Mesendoderm (in vitro differentiated cells): Measurements from ENCODE around the gene CPT2.
"Not testable (repeated sequence)": the region's sequence is repeated elsewhere in the genome, so short reads cannot be mapped to it uniquely, and the experiment has no call there.

ENCODE experiments used
- DNase-seq: peaks from one replicate; pipeline ENCODE4 v3.0.0; 2013
- H2AK5ac ChIP-seq: 2 replicates; pipeline ENCODE4 v1.6.1; 2013; ENCODE audit warnings: low read length, inconsistent platforms
- H2BK120ac ChIP-seq: 2 replicates; pipeline ENCODE4 v1.6.1; 2013; ENCODE audit warnings: low read depth, mild to moderate bottlenecking, low read length, moderate library complexity, mixed read lengths
- H2BK15ac ChIP-seq: replicated peaks from 2 replicates; pipeline ENCODE4 v1.6.1; 2013; ENCODE audit warnings: low read depth, mild to moderate bottlenecking, moderate library complexity
- H2BK5ac ChIP-seq: 2 replicates; pipeline ENCODE4 v1.6.1; 2013; ENCODE audit warnings: low read length, inconsistent platforms
- H3K18ac ChIP-seq: 2 replicates; pipeline ENCODE4 v1.6.1; 2013; ENCODE audit warnings: mild to moderate bottlenecking, low read length, mixed read lengths
- H3K23ac ChIP-seq: one replicate; pipeline ENCODE4 v1.6.1; 2013; ENCODE audit warnings: low read length
- H3K27ac ChIP-seq: 2 replicates; pipeline ENCODE4 v1.5.1; 2013; ENCODE audit warnings: low read depth, mild to moderate bottlenecking, inconsistent platforms, low read length, moderate library complexity
- H3K27me3 ChIP-seq: 2 replicates; pipeline ENCODE4 v1.6.1; 2013; ENCODE audit warnings: low read length, control low read depth, mild to moderate bottlenecking, inconsistent platforms; ENCODE audit not compliant: insufficient read depth, poor library complexity
- H3K36me3 ChIP-seq: 2 replicates; pipeline ENCODE4 v1.6.1; 2013; ENCODE audit warnings: low read length, inconsistent platforms; ENCODE audit not compliant: control insufficient read depth, insufficient read depth
- H3K4ac ChIP-seq: one replicate; pipeline ENCODE4 v1.6.1; 2013; ENCODE audit warnings: low read depth, mild to moderate bottlenecking, low read length, moderate library complexity
- H3K4me1 ChIP-seq: 2 replicates; pipeline ENCODE4 v1.6.1; 2013; ENCODE audit warnings: low read depth, low read length, inconsistent platforms; ENCODE audit not compliant: control insufficient read depth
- H3K4me2 ChIP-seq: 2 replicates; pipeline ENCODE4 v1.6.1; 2013; ENCODE audit warnings: low read length
- H3K4me3 ChIP-seq: 2 replicates; pipeline ENCODE4 v1.5.1; 2013; ENCODE audit warnings: mild to moderate bottlenecking, low read length
- H3K56ac ChIP-seq: one replicate; pipeline ENCODE4 v1.6.1; 2013; ENCODE audit warnings: low read length
- H3K79me1 ChIP-seq: 2 replicates; pipeline ENCODE4 v1.6.1; 2013; ENCODE audit warnings: low read length, inconsistent platforms
- H3K79me2 ChIP-seq: 2 replicates; pipeline ENCODE4 v1.6.1; 2013; ENCODE audit warnings: mild to moderate bottlenecking, low read length; ENCODE audit not compliant: control insufficient read depth, insufficient read depth
- H3K9ac ChIP-seq: 2 replicates; pipeline ENCODE4 v1.6.1; 2013; ENCODE audit warnings: low read length, inconsistent platforms
- H4K5ac ChIP-seq: one replicate; pipeline ENCODE4 v1.6.1; 2013; ENCODE audit warnings: low read length
- H4K8ac ChIP-seq: one replicate; pipeline ENCODE4 v1.6.1; 2013; ENCODE audit warnings: low read depth, mild to moderate bottlenecking, control low read depth, low read length, moderate library complexity
- WGBS: extraction: QIAGEN DNeasy Blood & Tissue Kit; methylation state at CpG from one replicate; pipeline ENCODE4 v1.1.7; 2013; ENCODE audit warnings: low lambda C conversion rate, missing lambda C conversion rate; ENCODE audit not compliant: insufficient coverage; ENCODE audit errors: extremely low coverage; 5-methylcytosine and 5-hydroxymethylcytosine counted together

Gene CPT2

DNA sequence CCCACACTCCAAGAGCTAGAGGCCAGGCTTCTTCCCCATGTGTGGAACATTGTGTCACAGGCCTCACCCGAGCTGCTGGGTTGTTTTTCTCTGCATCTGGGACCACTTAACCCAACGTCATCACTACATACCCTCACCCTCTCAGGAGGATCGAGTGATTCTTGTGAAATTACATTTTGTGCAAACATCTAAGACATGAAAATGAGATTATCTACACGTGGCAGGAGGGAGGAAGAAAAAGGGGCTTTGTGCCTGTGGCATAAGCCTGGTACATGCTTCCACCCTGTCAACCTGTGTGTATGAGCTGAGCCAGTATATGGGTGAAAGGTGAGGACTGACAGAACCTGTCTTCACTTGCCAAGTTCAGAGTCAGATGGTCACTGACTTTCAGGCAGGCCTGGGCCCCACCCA lies 1.6 kb downstream of the CPT2 start:
- no peak overlapping the region for H3K23ac ChIP-seq
- no peak overlapping the region for H2AK5ac ChIP-seq
- no peaks in the 10 kb centered on the region for H3K4me1 ChIP-seq
- H3K4me2 ChIP-seq = no peak overlapping the region
- no peak overlapping the region for H3K4ac ChIP-seq
- no peak overlapping the region for H3K4me3 ChIP-seq
- no peaks in the 10 kb centered on the region for H3K79me1 ChIP-seq
- H3K27me3 ChIP-seq = no peaks in the 10 kb centered on the region
- no peak overlapping the region for H4K5ac ChIP-seq
- DNase-seq = no peak
- H2BK120ac ChIP-seq = no peak overlapping the region
- peak overlapping the region; percentile 8 for H3K9ac ChIP-seq
- no peak overlapping the region for H2BK15ac ChIP-seq
- no peaks in the 10 kb centered on the region for H3K79me2 ChIP-seq
- H3K18ac ChIP-seq = no peak overlapping the region
- no peaks in the 10 kb centered on the region for H3K36me3 ChIP-seq
- H4K8ac ChIP-seq = no peak overlapping the region
- no peak overlapping the region for H2BK5ac ChIP-seq
- no peak overlapping the region for H3K27ac ChIP-seq
- WGBS = no CpG with 5 or more reads among the region's 4 CpGs
- H3K56ac ChIP-seq = peak overlapping the region; percentile 3

DNA sequence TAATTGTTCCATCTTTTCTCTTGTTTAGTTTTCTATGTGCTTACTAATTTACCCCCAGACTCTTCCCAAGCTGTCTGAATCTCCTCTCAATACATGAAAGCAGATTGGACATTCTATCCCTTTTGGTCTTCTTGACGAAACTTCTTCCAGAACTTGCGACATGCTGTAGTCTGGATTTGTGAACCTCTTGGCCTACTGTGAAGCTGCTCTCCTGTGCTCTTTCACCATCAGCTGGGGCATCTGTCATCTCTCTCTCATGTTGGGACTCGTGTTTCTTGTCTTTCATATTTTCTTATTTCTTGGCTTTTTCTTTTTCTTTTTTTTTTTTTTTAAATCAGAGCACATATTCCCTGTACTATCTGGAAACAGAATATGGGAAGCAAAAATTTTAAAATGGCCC lies 6.8 kb downstream of the CPT2 start:
- H2AK5ac ChIP-seq = no peak overlapping the region
- no CpG with 5 or more reads among the region's 3 CpGs for WGBS
- H3K36me3 ChIP-seq = no peaks in the 10 kb centered on the region

DNA sequence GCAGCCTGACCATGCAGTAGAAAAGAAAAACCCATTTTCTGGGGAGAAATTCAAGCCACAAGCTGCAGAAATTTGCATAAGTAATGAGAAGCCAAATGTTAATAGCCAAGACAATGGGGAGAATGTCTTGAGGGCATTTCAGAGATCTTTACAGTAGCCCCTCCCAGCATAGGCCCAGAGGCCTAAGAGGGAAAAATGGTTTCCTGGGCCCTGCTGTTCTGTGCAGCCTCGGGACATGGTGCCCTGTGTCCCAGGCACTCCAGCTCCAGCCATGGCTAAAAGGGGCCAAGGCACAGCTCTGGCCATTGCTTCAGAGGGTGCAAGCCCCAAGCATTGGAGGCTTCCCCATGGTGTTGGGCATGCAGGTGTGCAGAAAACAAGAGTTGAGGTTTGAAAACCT lies 8.9 kb downstream of the CPT2 start:
- not testable (repeated sequence) for H2AK5ac ChIP-seq, H2BK120ac ChIP-seq, H3K18ac ChIP-seq, H2BK5ac ChIP-seq, H3K4ac ChIP-seq, H3K4me2 ChIP-seq, H2BK15ac ChIP-seq, H3K56ac ChIP-seq, H3K9ac ChIP-seq, H4K8ac ChIP-seq, H3K79me1 ChIP-seq, H3K79me2 ChIP-seq, H4K5ac ChIP-seq, H3K23ac ChIP-seq, H3K27ac ChIP-seq, H3K27me3 ChIP-seq, DNase-seq, H3K36me3 ChIP-seq, H3K4me3 ChIP-seq, H3K4me1 ChIP-seq
- no CpG with 5 or more reads among the region's 1 CpG for WGBS

More for the DNA sequence above, 6.8 kb downstream of the CPT2 start:
- Histone ChIP-seq H3K27me3 (no peaks in the 10 kb centered on the region), H3K79me2 (no peaks in the 10 kb centered on the region), H4K8ac (no peak overlapping the region), H2BK120ac (no peak overlapping the region), H3K56ac (no peak overlapping the region), H3K27ac (no peak overlapping the region), H3K79me1 (no peaks in the 10 kb centered on the region), H3K4me3 (no peak overlapping the region), H3K9ac (no peak overlapping the region), H3K23ac (no peak overlapping the region), H2BK5ac (no peak overlapping the region), H4K5ac (no peak overlapping the region), H3K18ac (no peak overlapping the region), H3K4me2 (no peak overlapping the region), H3K4ac (no peak overlapping the region), H2BK15ac (no peak overlapping the region), H3K4me1 (no peaks in the 10 kb centered on the region)
- no peak for DNase-seq

DNA sequence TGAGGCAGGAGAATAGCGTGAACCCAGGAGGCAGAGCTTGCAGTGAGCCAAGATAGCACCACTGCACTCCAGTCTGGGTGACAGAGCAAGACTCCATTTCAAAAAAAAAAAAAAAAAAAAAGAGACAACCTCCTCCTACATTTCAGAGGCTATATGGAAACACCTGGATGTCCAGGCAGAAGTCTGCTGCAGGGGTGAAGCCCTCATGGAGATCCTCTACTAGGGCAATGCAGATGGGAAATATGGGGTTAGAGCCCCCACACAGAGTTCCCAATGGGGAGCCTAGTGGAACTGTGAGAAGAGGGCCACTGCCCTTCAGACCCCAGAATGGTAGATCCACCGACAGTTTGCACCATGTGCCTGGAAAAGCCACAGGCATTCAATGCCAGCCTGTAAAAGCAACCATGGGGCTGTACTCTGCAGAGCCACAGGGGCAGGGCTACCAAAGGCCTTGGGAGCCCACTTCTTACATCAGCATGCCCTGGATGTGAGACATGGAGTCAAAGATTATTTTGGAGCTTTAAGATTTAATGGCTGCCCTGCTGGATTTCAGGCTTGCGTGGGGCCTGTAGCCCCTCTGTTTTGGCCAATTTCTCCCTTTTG lies 9.6 kb downstream of the CPT2 start:
- WGBS = no CpG with 5 or more reads among the region's 3 CpGs
- not testable (repeated sequence) for H3K4me2 ChIP-seq, H3K4ac ChIP-seq, H3K27ac ChIP-seq, H3K27me3 ChIP-seq, H3K79me2 ChIP-seq, H3K79me1 ChIP-seq, H2BK5ac ChIP-seq, H3K4me3 ChIP-seq, H3K18ac ChIP-seq, H4K8ac ChIP-seq, H3K4me1 ChIP-seq, H4K5ac ChIP-seq, H2BK15ac ChIP-seq, H2BK120ac ChIP-seq, H3K23ac ChIP-seq, H2AK5ac ChIP-seq, H3K36me3 ChIP-seq, H3K9ac ChIP-seq, H3K56ac ChIP-seq
- peak; percentile 45 for DNase-seq

DNA sequence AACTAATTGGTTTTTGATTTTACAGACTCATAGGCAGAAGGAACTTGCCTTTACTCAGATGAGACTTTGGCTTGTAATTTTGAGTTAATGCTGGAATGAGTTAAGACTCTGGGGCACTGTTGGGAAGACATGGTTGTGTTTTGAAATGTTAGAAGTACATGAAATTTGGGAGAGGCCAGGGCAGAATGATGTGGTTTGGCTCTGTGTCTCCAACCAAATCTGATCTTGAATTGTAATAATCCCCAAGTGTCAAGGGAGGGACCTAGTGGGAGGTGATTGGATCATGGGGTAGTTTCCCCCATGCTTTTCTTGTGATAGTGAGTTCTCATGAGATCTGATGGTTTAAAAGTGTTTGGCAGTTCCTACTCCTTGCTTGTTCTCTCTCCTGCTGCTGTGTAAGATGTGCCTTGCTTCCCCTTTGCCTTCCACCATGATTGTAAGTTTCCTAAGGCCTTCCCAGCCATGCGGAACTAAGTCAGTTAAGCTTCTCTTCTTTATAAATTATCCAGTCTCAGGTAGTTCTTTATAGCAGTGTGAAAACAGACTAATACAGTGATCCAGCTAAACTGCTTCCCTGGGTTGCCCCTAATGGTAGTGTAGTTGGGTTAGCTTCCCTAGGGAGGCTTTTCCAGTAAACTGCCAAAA lies 10.2 kb downstream of the CPT2 start:
- Histone ChIP-seq H2AK5ac (no peak overlapping the region), H3K79me2 (no peaks in the 10 kb centered on the region), H3K56ac (no peak overlapping the region), H2BK5ac (no peak overlapping the region), H2BK120ac (no peak overlapping the region), H3K23ac (no peak overlapping the region), H3K4me1 (no peaks in the 10 kb centered on the region), H3K4me3 (no peak overlapping the region), H3K9ac (no peak overlapping the region), H3K27ac (no peak overlapping the region), H3K79me1 (no peaks in the 10 kb centered on the region), H3K27me3 (no peaks in the 10 kb centered on the region), H4K5ac (no peak overlapping the region), H3K4ac (no peak overlapping the region), H3K18ac (no peak overlapping the region), H4K8ac (no peak overlapping the region), H2BK15ac (no peak overlapping the region), H3K36me3 (peaks cover 6% of the 10 kb centered on the region), H3K4me2 (no peak overlapping the region)
- DNase-seq = no peak
- no CpG with 5 or more reads among the region's 1 CpG for WGBS

DNA sequence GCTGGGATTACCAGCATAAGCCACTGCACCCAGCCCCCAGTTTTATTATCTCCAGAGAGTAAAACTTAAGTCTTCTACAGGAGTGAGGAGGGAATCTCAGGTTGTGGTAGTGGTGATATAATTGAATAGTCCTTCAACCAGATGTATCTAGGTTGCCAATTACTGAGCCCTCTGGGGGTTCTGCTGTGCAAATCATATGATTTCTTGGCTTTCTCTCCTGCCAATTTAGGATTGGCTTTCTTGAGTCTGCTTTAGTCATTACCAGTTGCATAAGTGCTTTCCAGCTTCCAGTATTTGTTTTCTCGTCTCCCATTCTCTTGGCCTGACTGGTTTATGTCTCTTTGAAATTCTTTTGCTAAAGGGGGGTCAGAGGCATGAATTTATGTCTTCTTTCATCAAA lies 11.1 kb downstream of the CPT2 start:
- no peaks in the 10 kb centered on the region for H3K27me3 ChIP-seq
- H4K5ac ChIP-seq = no peak overlapping the region
- no peak overlapping the region for H3K23ac ChIP-seq
- no peak overlapping the region for H3K4me2 ChIP-seq
- peaks cover 6% of the 10 kb centered on the region for H3K36me3 ChIP-seq
- H3K56ac ChIP-seq = no peak overlapping the region
- H3K79me1 ChIP-seq = no peaks in the 10 kb centered on the region
- no peak overlapping the region for H3K4ac ChIP-seq
- H2BK15ac ChIP-seq = no peak overlapping the region
- DNase-seq = no peak
- no peak overlapping the region for H3K4me3 ChIP-seq
- no peak overlapping the region for H2BK5ac ChIP-seq
- H3K9ac ChIP-seq = no peak overlapping the region
- H3K79me2 ChIP-seq = no peaks in the 10 kb centered on the region
- H2BK120ac ChIP-seq = no peak overlapping the region
- WGBS = no CpG with 5 or more reads among the region's 1 CpG
- H3K27ac ChIP-seq = no peak overlapping the region
- H3K4me1 ChIP-seq = no peaks in the 10 kb centered on the region
- H4K8ac ChIP-seq = no peak overlapping the region
- H3K18ac ChIP-seq = no peak overlapping the region
- H2AK5ac ChIP-seq = no peak overlapping the region
